DND-41 (cell line): ENCODE results near the gene FLRT3.

Experiments
- ATAC-seq: fragments of 200-7000 bp; cut with Tn5 transposase; 3 replicates; pipeline ENCODE4 v1.9.1; 2021; ENCODE audit warnings: low read depth; ENCODE audit not compliant: insufficient read depth
- DNase-seq: peaks from one replicate; pipeline ENCODE4 v3.0.0-alpha.2; 2020
- H2AFZ ChIP-seq: 2 replicates; pipeline ENCODE4 v1.6.0; 2012; ENCODE audit warnings: low read depth, low read length
- H3K27ac ChIP-seq: 2 replicates; pipeline ENCODE4 v1.5.1; 2012; ENCODE audit warnings: low read length, inconsistent platforms
- H3K27me3 ChIP-seq: fragments of 200-600 bp; sonication (generic); 2 replicates; pipeline ENCODE4 v1.6.0; 2012; ENCODE audit warnings: low read length, mild to moderate bottlenecking, inconsistent platforms; ENCODE audit not compliant: insufficient read depth, poor library complexity
- H3K36me3 ChIP-seq: 2 replicates; pipeline ENCODE4 v1.5.1; 2012; ENCODE audit warnings: low read length, inconsistent platforms; ENCODE audit not compliant: insufficient read depth
- H3K4me1 ChIP-seq: 2 replicates; pipeline ENCODE4 v1.5.1; 2012; ENCODE audit warnings: mild to moderate bottlenecking, low read length; ENCODE audit not compliant: insufficient read depth
- H3K4me2 ChIP-seq: 2 replicates; pipeline ENCODE4 v1.6.0; 2012; ENCODE audit warnings: mild to moderate bottlenecking, moderate library complexity, low read length, inconsistent platforms; ENCODE audit not compliant: insufficient read depth
- H3K4me3 ChIP-seq, 2 experiments: fragments of 200-600 bp in 1 of 2; shearing (Covaris generic) in 1 of 2; 2 replicates each; pipeline ENCODE4 v1.5.1; 2012 to 2016; ENCODE audit warnings: inconsistent platforms in 2 of 2, low read length in 2 of 2, mild to moderate bottlenecking in 2 of 2, low read depth in 1 of 2, moderate library complexity in 1 of 2
- H3K79me2 ChIP-seq: 2 replicates; pipeline ENCODE4 v1.6.0; 2012; ENCODE audit warnings: low read length, inconsistent platforms; ENCODE audit not compliant: insufficient read depth
- H3K9ac ChIP-seq: 2 replicates; pipeline ENCODE4 v1.6.0; 2012; ENCODE audit warnings: low read depth, mild to moderate bottlenecking, inconsistent platforms, low read length, moderate library complexity
- H3K9me3 ChIP-seq: 2 replicates; pipeline ENCODE4 v1.5.1; 2012; ENCODE audit warnings: low read length, moderate library complexity, mild to moderate bottlenecking, inconsistent platforms; ENCODE audit not compliant: insufficient read depth, severe bottlenecking
- H4K20me1 ChIP-seq: 2 replicates; pipeline ENCODE4 v1.6.0; 2012; ENCODE audit warnings: low read length; ENCODE audit not compliant: insufficient read depth
- EZH2 ChIP-seq: IDR thresholded peaks from 3 replicates; pipeline ENCODE4 v1.6.1; 2012; ENCODE audit warnings: borderline replicate concordance, low read depth, mild to moderate bottlenecking, moderate library complexity, low read length, inconsistent platforms; ENCODE audit not compliant: severe bottlenecking
- TF ChIP-seq, protein P1 (sequence below): IDR thresholded peaks from 2 replicates; pipeline ENCODE4 v1.5.1; 2012; ENCODE audit warnings: borderline replicate concordance, low read length, moderate library complexity, mild to moderate bottlenecking; ENCODE audit not compliant: poor library complexity, severe bottlenecking; ENCODE audit errors: extremely low read depth

FLRT3 gene

DNA sequence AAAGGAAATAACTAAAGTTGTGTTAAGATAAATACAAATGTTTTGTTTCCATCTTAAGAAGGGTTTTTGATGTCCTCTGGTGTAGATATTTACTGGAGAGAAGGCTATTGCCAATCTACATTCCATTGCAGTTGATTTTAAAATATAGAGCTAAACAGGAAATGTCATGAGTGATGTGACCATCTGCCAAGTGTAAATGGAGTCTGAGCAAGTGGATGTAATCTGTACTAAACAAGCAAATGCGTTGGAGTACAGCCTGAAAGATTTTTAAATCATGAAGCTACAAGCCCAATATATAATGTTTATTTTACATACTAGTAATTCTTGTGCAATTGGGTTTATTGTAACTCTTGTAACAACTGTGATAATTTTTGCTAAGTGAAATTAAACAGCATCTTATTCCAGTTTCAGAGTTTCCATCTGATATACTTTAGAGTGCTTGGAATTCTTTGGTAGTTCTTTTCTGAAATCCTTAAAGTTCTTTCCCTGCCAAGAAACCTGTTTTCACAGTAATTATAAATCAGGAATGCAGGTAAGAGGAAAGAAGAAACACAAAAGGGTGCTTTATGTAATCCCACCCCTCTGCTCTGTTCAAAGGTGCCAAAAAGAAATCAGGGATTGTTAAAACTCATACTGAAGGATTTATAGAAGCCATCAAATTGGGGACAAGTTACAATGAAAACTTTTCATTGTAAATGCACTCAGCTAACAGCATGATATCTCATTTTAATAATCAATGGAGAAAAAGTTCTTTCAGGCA, 47.2 kb upstream of the FLRT3 start:
- DNase-seq (no peak), ATAC-seq (no peak)
- TF ChIP-seq, protein P1, sequence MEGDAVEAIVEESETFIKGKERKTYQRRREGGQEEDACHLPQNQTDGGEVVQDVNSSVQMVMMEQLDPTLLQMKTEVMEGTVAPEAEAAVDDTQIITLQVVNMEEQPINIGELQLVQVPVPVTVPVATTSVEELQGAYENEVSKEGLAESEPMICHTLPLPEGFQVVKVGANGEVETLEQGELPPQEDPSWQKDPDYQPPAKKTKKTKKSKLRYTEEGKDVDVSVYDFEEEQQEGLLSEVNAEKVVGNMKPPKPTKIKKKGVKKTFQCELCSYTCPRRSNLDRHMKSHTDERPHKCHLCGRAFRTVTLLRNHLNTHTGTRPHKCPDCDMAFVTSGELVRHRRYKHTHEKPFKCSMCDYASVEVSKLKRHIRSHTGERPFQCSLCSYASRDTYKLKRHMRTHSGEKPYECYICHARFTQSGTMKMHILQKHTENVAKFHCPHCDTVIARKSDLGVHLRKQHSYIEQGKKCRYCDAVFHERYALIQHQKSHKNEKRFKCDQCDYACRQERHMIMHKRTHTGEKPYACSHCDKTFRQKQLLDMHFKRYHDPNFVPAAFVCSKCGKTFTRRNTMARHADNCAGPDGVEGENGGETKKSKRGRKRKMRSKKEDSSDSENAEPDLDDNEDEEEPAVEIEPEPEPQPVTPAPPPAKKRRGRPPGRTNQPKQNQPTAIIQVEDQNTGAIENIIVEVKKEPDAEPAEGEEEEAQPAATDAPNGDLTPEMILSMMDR, result no peak
- TF ChIP-seq EZH2, result no peak
- H3K4me1 ChIP-seq, result no peaks in the 10 kb centered on the region
- no peak overlapping the region for H2AFZ ChIP-seq
- H3K4me3 ChIP-seq, result no peak overlapping the region
- H3K36me3 ChIP-seq, result no peaks in the 10 kb centered on the region
- no peak overlapping the region for H3K9ac ChIP-seq
- H3K27ac ChIP-seq, result no peak overlapping the region
- peaks cover 4% of the 10 kb centered on the region for H3K9me3 ChIP-seq
- no peak overlapping the region for H3K4me2 ChIP-seq
- no peaks in the 10 kb centered on the region for H4K20me1 ChIP-seq
- H3K27me3 ChIP-seq, result peaks cover 2% of the 10 kb centered on the region
- no peaks in the 10 kb centered on the region for H3K79me2 ChIP-seq

DNA sequence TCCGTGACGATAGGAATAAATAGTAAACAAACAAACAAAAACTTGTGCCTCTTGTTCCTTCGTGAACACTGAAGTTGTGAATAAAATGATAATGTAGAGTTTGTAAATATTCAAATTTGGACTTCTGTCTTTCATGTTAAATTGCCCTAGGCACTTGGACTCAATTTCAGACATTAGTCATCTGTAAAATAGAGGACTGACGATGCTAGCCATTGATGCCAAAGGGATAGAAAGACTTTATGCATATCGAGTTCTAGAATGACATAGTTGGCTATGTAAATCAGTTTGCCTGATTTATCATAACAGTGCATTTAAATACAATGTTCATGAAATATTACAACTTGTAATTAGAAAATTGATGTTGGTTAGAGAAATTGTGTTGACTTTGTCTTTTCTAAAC, 45.9 kb upstream of the FLRT3 start:
- H3K9ac ChIP-seq, result no peak overlapping the region
- no peaks in the 10 kb centered on the region for H3K36me3 ChIP-seq
- DNase-seq (no peak), ATAC-seq (no peak)
- no peaks in the 10 kb centered on the region for H3K4me1 ChIP-seq
- H3K4me3 ChIP-seq, result no peak overlapping the region
- TF ChIP-seq EZH2, result no peak
- TF ChIP-seq, protein P1, result no peak
- H3K27ac ChIP-seq, result no peak overlapping the region
- no peaks in the 10 kb centered on the region for H3K79me2 ChIP-seq
- peaks cover 2% of the 10 kb centered on the region for H3K27me3 ChIP-seq
- H3K9me3 ChIP-seq, result peaks cover 4% of the 10 kb centered on the region
- no peaks in the 10 kb centered on the region for H4K20me1 ChIP-seq
- H2AFZ ChIP-seq, result no peak overlapping the region
- H3K4me2 ChIP-seq, result no peak overlapping the region

DNA sequence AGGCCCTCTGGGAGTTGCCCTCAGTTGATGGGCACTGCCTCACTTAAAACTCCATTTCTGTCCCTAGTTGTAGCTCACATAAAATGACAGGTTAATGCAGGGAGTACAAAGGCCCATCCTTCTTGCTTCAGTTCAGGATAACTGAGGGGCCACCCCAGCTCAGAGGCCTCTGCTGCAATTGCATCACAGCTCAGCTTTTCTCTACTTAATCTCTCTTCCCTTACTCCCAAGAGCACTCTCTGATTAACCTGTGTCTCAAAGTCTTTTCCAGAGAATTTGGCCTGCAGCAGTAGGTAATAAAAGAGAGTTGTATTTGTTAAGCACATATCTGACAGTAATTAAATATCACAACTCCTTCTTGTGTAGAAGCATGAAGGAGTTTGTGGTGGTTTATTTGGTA, 40.9 kb upstream of the FLRT3 start:
- Histone ChIP-seq H3K4me1 (no peaks in the 10 kb centered on the region), H3K4me2 (no peak overlapping the region), H4K20me1 (0 out of 2 replicates have a peak, but pooled peaks cover 2% of the 10 kb centered on the region), H3K79me2 (no peaks in the 10 kb centered on the region), H3K9ac (no peak overlapping the region), H3K27ac (no peak overlapping the region), H2AFZ (no peak overlapping the region), H3K4me3 (no peak overlapping the region), H3K36me3 (no peaks in the 10 kb centered on the region), H3K27me3 (peaks cover 4% of the 10 kb centered on the region), H3K9me3 (no peaks in the 10 kb centered on the region)
- ATAC-seq, result no peak
- TF ChIP-seq, protein P1, result no peak
- no peak for TF ChIP-seq EZH2
- DNase-seq, result no peak
